IMR-90 (cell line): ENCODE measurements around the gene TGFB1. TPM values are rescaled to one million over a fixed set of nuclear protein-coding genes. Genes with fewer than 3 reads are reported as not detected.

ENCODE experiments used
- ATAC-seq: fragments of 200-7000 bp; cut with Tn5 transposase; 2 replicates; pipeline ENCODE4 v1.9.1; 2020; ENCODE audit warnings: low read depth, mild to moderate bottlenecking, moderate library complexity
- BruUV-seq: library from RNA; stranded (reverse); fragments of 400-500 nt; replicated peaks from 2 replicates; lab custom pipeline; 2021; lab: Mats Ljungman, UMichigan
- CTCF ChIA-PET: fragments of 300-600 bp; formaldehyde crosslinking; extraction: SDS; loops from one replicate; lab custom pipeline; 2021; ENCODE audit warnings: antibody characterized with exemption; lab: Yijun Ruan, JAX
- POLR2A ChIA-PET: fragments of 300-600 bp; sonication (Branson Sonifier 250); formaldehyde crosslinking; loops from one replicate; lab custom pipeline; 2022; ENCODE audit warnings: antibody characterized with exemption; ENCODE audit not compliant: unreplicated experiment; lab: Charles Lee
- DNase-seq: peaks from one replicate; pipeline ENCODE4 v3.0.0; 2013
- H2AFZ ChIP-seq: replicated peaks from 2 replicates; pipeline ENCODE3; 2013; ENCODE audit warnings: low read length, mild to moderate bottlenecking; ENCODE audit not compliant: poor library complexity
- H2AK5ac ChIP-seq: 2 replicates; pipeline ENCODE4 v1.6.1; 2013; ENCODE audit warnings: low read depth, low read length, inconsistent platforms
- H2AK9ac ChIP-seq: replicated peaks from 2 replicates; pipeline ENCODE3; 2013; ENCODE audit warnings: mild to moderate bottlenecking, low read depth, low read length, moderate library complexity; ENCODE audit not compliant: poor library complexity
- H2BK120ac ChIP-seq: 2 replicates; pipeline ENCODE4 v1.6.1; 2013; ENCODE audit warnings: low read depth, low read length, inconsistent platforms
- H2BK15ac ChIP-seq: 3 replicates; pipeline ENCODE4 v1.6.1; 2013; ENCODE audit warnings: low read depth, low read length, inconsistent platforms
- H2BK20ac ChIP-seq: 2 replicates; pipeline ENCODE4 v1.6.1; 2013; ENCODE audit warnings: low read depth, mild to moderate bottlenecking, inconsistent platforms, low read length, moderate library complexity
- H2BK5ac ChIP-seq: 2 replicates; pipeline ENCODE4 v1.6.1; 2013; ENCODE audit warnings: mild to moderate bottlenecking, low read depth, low read length, inconsistent platforms; ENCODE audit not compliant: poor library complexity, severe bottlenecking
- H3K14ac ChIP-seq: replicated peaks from 2 replicates; pipeline ENCODE4 v1.6.1; 2013; ENCODE audit warnings: low read depth, low read length, inconsistent platforms
- H3K18ac ChIP-seq: 2 replicates; pipeline ENCODE4 v1.6.1; 2013; ENCODE audit warnings: low read depth, low read length, control low read depth
- H3K23ac ChIP-seq: 2 replicates; pipeline ENCODE4 v1.6.1; 2013; ENCODE audit warnings: low read depth, low read length, inconsistent platforms
- H3K27ac ChIP-seq: 2 replicates; pipeline ENCODE4 v1.5.1; 2013; ENCODE audit warnings: mild to moderate bottlenecking, control low read depth, low read length; ENCODE audit not compliant: insufficient read depth
- H3K27me3 ChIP-seq: 2 replicates; pipeline ENCODE4 v1.6.1; 2013; ENCODE audit warnings: low read length; ENCODE audit not compliant: control insufficient read depth, insufficient read depth
- H3K36me3 ChIP-seq: 2 replicates; pipeline ENCODE4 v1.6.1; 2013; ENCODE audit warnings: low read length, mixed read lengths; ENCODE audit not compliant: control insufficient read depth, insufficient read depth
- H3K4ac ChIP-seq: 2 replicates; pipeline ENCODE4 v1.6.1; 2013; ENCODE audit warnings: low read depth, low read length, inconsistent platforms
- H3K4me1 ChIP-seq: 2 replicates; pipeline ENCODE4 v1.6.1; 2013; ENCODE audit warnings: low read length, mixed read lengths; ENCODE audit not compliant: control insufficient read depth, insufficient read depth
- H3K4me2 ChIP-seq: 2 replicates; pipeline ENCODE4 v1.6.1; 2013; ENCODE audit warnings: low read depth, mild to moderate bottlenecking, control low read depth, low read length, moderate library complexity
- H3K4me3 ChIP-seq: 2 replicates; pipeline ENCODE4 v1.5.1; 2013; ENCODE audit warnings: low read depth, mild to moderate bottlenecking, control low read depth, low read length, moderate library complexity; ENCODE audit not compliant: insufficient read depth
- H3K56ac ChIP-seq: 2 replicates; pipeline ENCODE4 v1.6.1; 2013; ENCODE audit warnings: low read length, inconsistent platforms; ENCODE audit not compliant: insufficient read depth; ENCODE audit errors: extremely low read depth
- H3K79me1 ChIP-seq, 2 experiments: 2 replicates each; pipeline ENCODE4 v1.6.1; 2013; ENCODE audit warnings: low read length in 2 of 2, inconsistent platforms in 1 of 2, low read depth in 1 of 2
- H3K9ac ChIP-seq: 2 replicates; pipeline ENCODE4 v1.6.1; 2013; ENCODE audit warnings: low read depth, low read length, control low read depth
- H3K9me1 ChIP-seq: 2 replicates; pipeline ENCODE4 v1.6.1; 2013; ENCODE audit warnings: low read length, inconsistent platforms; ENCODE audit not compliant: insufficient read depth
- H3K9me3 ChIP-seq: 2 replicates; pipeline ENCODE4 v1.6.1; 2013; ENCODE audit warnings: low read length; ENCODE audit not compliant: control insufficient read depth, insufficient read depth
- H4K20me1 ChIP-seq: 2 replicates; pipeline ENCODE4 v1.6.1; 2013; ENCODE audit warnings: low read length, inconsistent platforms; ENCODE audit not compliant: insufficient read depth
- H4K5ac ChIP-seq: 2 replicates; pipeline ENCODE4 v1.6.1; 2013; ENCODE audit warnings: mild to moderate bottlenecking, low read depth, low read length, control low read depth
- H4K8ac ChIP-seq, 2 experiments: 2 replicates each; pipeline ENCODE4 v1.6.1; 2013; ENCODE audit warnings: low read depth in 2 of 2, low read length in 2 of 2, control low read depth in 1 of 2, inconsistent platforms in 1 of 2
- H4K91ac ChIP-seq: 2 replicates; pipeline ENCODE4 v1.6.1; 2013; ENCODE audit warnings: low read depth, low read length, inconsistent platforms; ENCODE audit not compliant: insufficient read depth
- BHLHE40 ChIP-seq: fragments of 150-350 bp; IDR thresholded peaks from 2 replicates; pipeline ENCODE4 v1.6.1; 2016; ENCODE audit warnings: mild to moderate bottlenecking, low read depth, low read length
- CEBPB ChIP-seq: IDR thresholded peaks from 2 replicates; pipeline ENCODE4 v1.6.1; 2012; ENCODE audit warnings: low read depth, low read length, improper control_type of control experiment
- CTCF ChIP-seq: conservative IDR thresholded peaks from 2 replicates; pipeline ENCODE4 v1.5.1; 2012; ENCODE audit warnings: mild to moderate bottlenecking, low read depth, low read length, improper control_type of control experiment
- FOS ChIP-seq: fragments of 150-350 bp; IDR thresholded peaks from 2 replicates; pipeline ENCODE4 v1.6.1; 2016; ENCODE audit warnings: low read depth, low read length
- MAFK ChIP-seq: IDR thresholded peaks from 2 replicates; pipeline ENCODE4 v1.6.1; 2012; ENCODE audit warnings: low read depth, low read length, improper control_type of control experiment
- MAZ ChIP-seq: IDR thresholded peaks from 2 replicates; pipeline ENCODE4 v1.6.1; 2012; ENCODE audit warnings: low read depth, mild to moderate bottlenecking, low read length, improper control_type of control experiment, moderate library complexity, borderline replicate concordance
- MXI1 ChIP-seq: IDR thresholded peaks from 2 replicates; pipeline ENCODE4 v1.6.1; 2012; ENCODE audit warnings: low read depth, mild to moderate bottlenecking, low read length, moderate library complexity, borderline replicate concordance
- POLR2A ChIP-seq: IDR thresholded peaks from 2 replicates; pipeline ENCODE4 v1.6.1; 2012; ENCODE audit warnings: mild to moderate bottlenecking, low read depth, low read length
- SMC3 ChIP-seq: fragments of 150-350 bp; IDR thresholded peaks from 2 replicates; pipeline ENCODE4 v1.6.1; 2016; ENCODE audit warnings: low read depth, mild to moderate bottlenecking, antibody characterized with exemption, low read length, moderate library complexity
- WGBS, 2 experiments: methylation state at CpG; one replicate each; pipeline versions ENCODE4 v1.1.5 to v1.1.7; 2013; ENCODE audit warnings: missing lambda C conversion rate in 2 of 2; ENCODE audit not compliant: insufficient read length in 1 of 2; ENCODE audit errors: extremely low coverage in 2 of 2; 5-methylcytosine and 5-hydroxymethylcytosine counted together
- dilution Hi-C: fragments of 300-500 bp; cut with HindIII; formaldehyde crosslinking; loops from one replicate; pipeline ENCODE4 v1.14.3; 2018; ENCODE audit warnings: low sequenced_read_pairs; ENCODE audit not compliant: unreplicated experiment
- in situ Hi-C: fragments of 300-500 bp; cut with MboI; formaldehyde crosslinking; loops from 3 replicates; pipeline ENCODE4 v1.14.3; 2019; ENCODE audit warnings: low sequenced_read_pairs, inconsistent platforms, mixed read lengths
- intact Hi-C: fragments of 100-400 bp; cut with micrococcal nuclease; formaldehyde crosslinking; loops from 2 replicates; pipeline ENCODE4 v1.10.0; 2022
- polyA plus RNA-seq, 3 experiments: library from polyadenylated mRNA; depleted of rRNA; stranded (reverse); fragments of >200 nt; gene quantifications; 2 replicates each; pipeline ENCODE4 v1.2.3, GENCODE V29; 2012; ENCODE audit warnings: low replicate concordance in 1 of 3
- total RNA-seq: library from RNA; depleted of rRNA; stranded (reverse); fragments of >200 nt; gene quantifications from 2 replicates; pipeline ENCODE4 v1.2.3, GENCODE V29; 2012

TGFB1 gene
- total and polyA plus RNA-seq, 2 of the 4 experiments (the other 2 are of a cell fraction) = 3.2 to 26.7 TPM

- peaks cover 16% of the 10 kb centered on the region; the same call in 1 of the 2 replicates for H4K20me1 ChIP-seq
- H3K23ac ChIP-seq = no peak overlapping the region
- H2AK5ac ChIP-seq = no peak overlapping the region
- no peak overlapping the region for H4K5ac ChIP-seq
- H2BK15ac ChIP-seq = no peak overlapping the region
- no peak overlapping the region for H2BK5ac ChIP-seq
- H3K14ac ChIP-seq = no peak overlapping the region
- H3K79me1 ChIP-seq = peaks cover 19 to 44% of the 10 kb centered on the region in 2 experiments
- ATAC-seq (no peak), DNase-seq (no peak)
- no peaks in the 10 kb centered on the region for H3K4me1 ChIP-seq
- no peak overlapping the region for H3K9ac ChIP-seq
- H3K9me3 ChIP-seq = no peaks in the 10 kb centered on the region
- no peaks in the 10 kb centered on the region for H3K9me1 ChIP-seq
- TF ChIP-seq MXI1 (no peak), MAZ (no peak), BHLHE40 (no peak), POLR2A (no peak), MAFK (no peak), CEBPB (no peak), CTCF (no peak), FOS (no peak), SMC3 (no peak)
- H2BK120ac ChIP-seq = no peak overlapping the region
- no peak overlapping the region for H2AFZ ChIP-seq
- CTCF ChIA-PET = interaction anchor here (1.5 kb wide), 1 partner anchor 19 kb away, joined by 5 read pairs; no protein-coding TSS in a partner anchor
- no TSS peak for BruUV-seq
- WGBS, 2 experiments = no CpG with 5 or more reads among the region's 3 CpGs
- POLR2A ChIA-PET = no interaction called here
- no peak overlapping the region for H3K4me3 ChIP-seq
- no peak overlapping the region for H3K27ac ChIP-seq
- in situ Hi-C loops (no loop called here), intact Hi-C loops (no loop called here), dilution Hi-C loops (no loop called here)
- H3K56ac ChIP-seq = no peak overlapping the region
- H3K36me3 ChIP-seq = peaks cover 68% of the 10 kb centered on the region
- H2AK9ac ChIP-seq = no peak overlapping the region
- H3K18ac ChIP-seq = no peak overlapping the region
- no peak overlapping the region for H3K4me2 ChIP-seq
- no peak overlapping the region for H2BK20ac ChIP-seq
- H4K91ac ChIP-seq = no peak overlapping the region
- no peaks in the 10 kb centered on the region for H3K27me3 ChIP-seq
- H4K8ac ChIP-seq = no peak overlapping the region
- no peak overlapping the region for H3K4ac ChIP-seq
Measured at GRCh38 chr19:41288673-41289530, 64.8 kb downstream of the TGFB1 start.
